Keratinocyte (primary cell): Measurements from ENCODE around the gene DENND5B. TPM values are rescaled to one million over a fixed set of nuclear protein-coding genes. Genes with fewer than 3 reads are reported as not detected.

ENCODE experiments used
- DNase-seq: peaks from one replicate; pipeline ENCODE4 v3.0.0-alpha.2; 2011; ENCODE audit warnings: low read depth, missing footprints, low spot score
- FAIRE-seq: peaks from 2 replicates; lab custom pipeline; 2011; peaks lifted over from hg19 to GRCh38; lab: Jason Lieb, UNC
- H2AFZ ChIP-seq: 2 replicates; pipeline ENCODE4 v1.6.0; 2012; ENCODE audit warnings: low read length, control low read depth, inconsistent platforms; ENCODE audit not compliant: control insufficient read depth
- H3K27ac ChIP-seq: 2 replicates; pipeline ENCODE4 v1.5.1; 2011; ENCODE audit warnings: low read length; ENCODE audit not compliant: control insufficient read depth, insufficient read depth
- H3K27me3 ChIP-seq: 3 replicates; pipeline ENCODE4 v1.6.0; 2011; ENCODE audit warnings: low read length; ENCODE audit not compliant: control insufficient read depth, insufficient read depth; ENCODE audit errors: extremely low read depth
- H3K36me3 ChIP-seq, 2 experiments: 2 replicates in 1 of 2; 3 replicates in 1 of 2; pipeline ENCODE4 v1.5.1; 2011; ENCODE audit warnings: low read length in 2 of 2, mild to moderate bottlenecking in 1 of 2; ENCODE audit not compliant: control insufficient read depth in 2 of 2, insufficient read depth in 2 of 2; ENCODE audit errors: extremely low read depth in 1 of 2
- H3K4me1 ChIP-seq: 3 replicates; pipeline ENCODE4 v1.5.1; 2011; ENCODE audit warnings: low read length; ENCODE audit not compliant: control insufficient read depth, insufficient read depth; ENCODE audit errors: extremely low read depth
- H3K4me2 ChIP-seq: 3 replicates; pipeline ENCODE4 v1.6.0; 2011; ENCODE audit warnings: low read depth, low read length; ENCODE audit not compliant: control insufficient read depth, insufficient read depth; ENCODE audit errors: extremely low read depth
- H3K4me3 ChIP-seq, 3 experiments: fragments of 200-600 bp in 1 of 3; sonication (generic) in 1 of 3; 2 replicates in 2 of 3; 3 replicates in 1 of 3; pipeline ENCODE4 v1.5.1; 2011 to 2016; ENCODE audit warnings: low read length in 3 of 3, mild to moderate bottlenecking in 3 of 3, control low read depth in 2 of 3, inconsistent platforms in 1 of 3, low read depth in 1 of 3, mixed read lengths in 1 of 3, mixed run types in 1 of 3, moderate library complexity in 1 of 3; ENCODE audit not compliant: control insufficient read depth in 2 of 3, insufficient read depth in 2 of 3; ENCODE audit errors: extremely low read depth in 1 of 3
- H3K79me2 ChIP-seq: 2 replicates; pipeline ENCODE4 v1.6.0; 2012; ENCODE audit warnings: low read length; ENCODE audit not compliant: control insufficient read depth, insufficient read depth
- H3K9ac ChIP-seq: 3 replicates; pipeline ENCODE4 v1.6.0; 2011; ENCODE audit warnings: low read length; ENCODE audit not compliant: control insufficient read depth, insufficient read depth; ENCODE audit errors: extremely low read depth
- H3K9me1 ChIP-seq: 3 replicates; pipeline ENCODE4 v1.6.0; 2011; ENCODE audit warnings: low read length; ENCODE audit not compliant: control insufficient read depth, insufficient read depth; ENCODE audit errors: extremely low read depth
- H3K9me3 ChIP-seq: 2 replicates; pipeline ENCODE4 v1.5.1; 2012; ENCODE audit warnings: low read depth, low read length; ENCODE audit not compliant: control insufficient read depth
- H4K20me1 ChIP-seq: 3 replicates; pipeline ENCODE4 v1.6.0; 2011; ENCODE audit warnings: low read length; ENCODE audit not compliant: control insufficient read depth, insufficient read depth; ENCODE audit errors: extremely low read depth
- EZH2 ChIP-seq: IDR thresholded peaks from one replicate; pipeline ENCODE4 v1.6.1; 2012; ENCODE audit warnings: inconsistent platforms, mild to moderate bottlenecking, low read length, moderate library complexity
- dilution Hi-C: fragments of 300-500 bp; cut with MboI; formaldehyde crosslinking; loops from one replicate; pipeline ENCODE4 v1.7.0; 2020; ENCODE audit warnings: low sequenced_read_pairs; ENCODE audit not compliant: extremely low pct_ligation_motif_present
- polyA plus RNA-seq, 5 experiments: library from polyadenylated mRNA; depleted of rRNA in 3 of 5; stranded (reverse) in 3 of 5; stranded (forward) in 1 of 5; unstranded in 1 of 5; fragments of >200 nt; gene quantifications; 1 replicate in 1 of 5; 2 replicates in 3 of 5; 3 replicates in 1 of 5; pipeline versions ENCODE4 v1.2.1 to v1.2.3, GENCODE V29; 2011 to 2012; ENCODE audit warnings: missing spikeins in 2 of 5, low read depth in 1 of 5, low replicate concordance in 1 of 5
- TF ChIP-seq, protein P1 (sequence below), 3 experiments: IDR thresholded peaks in 1 of 3; conservative IDR thresholded peaks in 1 of 3; optimal IDR thresholded peaks in 1 of 3; 2 replicates in 2 of 3; 3 replicates in 1 of 3; pipeline versions ENCODE3 to v1.5.1; 2011; ENCODE audit warnings: low read length in 3 of 3, mild to moderate bottlenecking in 3 of 3, moderate library complexity in 2 of 3, control low read depth in 1 of 3, inconsistent platforms in 1 of 3; ENCODE audit not compliant: insufficient read depth in 2 of 3; ENCODE audit errors: extremely low read depth in 1 of 3

Gene DENND5B
- polyA plus RNA-seq, 1 donor (not counting 4 experiments of a cell fraction or from before 2014, with no cell fraction given): 4.7 TPM

- H3K9me3 ChIP-seq: no peaks in the 10 kb centered on the region
- FAIRE-seq (peak; percentile 89), DNase-seq (no peak)
- peaks cover 9% of the 10 kb centered on the region for H3K4me1 ChIP-seq
- no peak overlapping the region for H3K4me3 ChIP-seq
- no peak overlapping the region for H3K4me2 ChIP-seq
- no peak overlapping the region for H3K27ac ChIP-seq
- H4K20me1 ChIP-seq: no peaks in the 10 kb centered on the region
- no peaks in the 10 kb centered on the region for H3K79me2 ChIP-seq
- no peaks in the 10 kb centered on the region for H3K9me1 ChIP-seq
- no peak overlapping the region for H3K9ac ChIP-seq
- TF ChIP-seq EZH2: no peak
- TF ChIP-seq, protein P1, sequence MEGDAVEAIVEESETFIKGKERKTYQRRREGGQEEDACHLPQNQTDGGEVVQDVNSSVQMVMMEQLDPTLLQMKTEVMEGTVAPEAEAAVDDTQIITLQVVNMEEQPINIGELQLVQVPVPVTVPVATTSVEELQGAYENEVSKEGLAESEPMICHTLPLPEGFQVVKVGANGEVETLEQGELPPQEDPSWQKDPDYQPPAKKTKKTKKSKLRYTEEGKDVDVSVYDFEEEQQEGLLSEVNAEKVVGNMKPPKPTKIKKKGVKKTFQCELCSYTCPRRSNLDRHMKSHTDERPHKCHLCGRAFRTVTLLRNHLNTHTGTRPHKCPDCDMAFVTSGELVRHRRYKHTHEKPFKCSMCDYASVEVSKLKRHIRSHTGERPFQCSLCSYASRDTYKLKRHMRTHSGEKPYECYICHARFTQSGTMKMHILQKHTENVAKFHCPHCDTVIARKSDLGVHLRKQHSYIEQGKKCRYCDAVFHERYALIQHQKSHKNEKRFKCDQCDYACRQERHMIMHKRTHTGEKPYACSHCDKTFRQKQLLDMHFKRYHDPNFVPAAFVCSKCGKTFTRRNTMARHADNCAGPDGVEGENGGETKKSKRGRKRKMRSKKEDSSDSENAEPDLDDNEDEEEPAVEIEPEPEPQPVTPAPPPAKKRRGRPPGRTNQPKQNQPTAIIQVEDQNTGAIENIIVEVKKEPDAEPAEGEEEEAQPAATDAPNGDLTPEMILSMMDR (optimal IDR thresholded peaks at IDR 0.05 in 1 of 3, IDR thresholded peaks at IDR 0.05 in 1 of 3, conservative IDR thresholded peaks at IDR 0.05 in 1 of 3; ENCODE audit: extremely low read depth in 1 of 3, insufficient read depth in 2 of 3, low read length in 3 of 3): no peak
- no peaks in the 10 kb centered on the region for H3K27me3 ChIP-seq
- H2AFZ ChIP-seq: no peak overlapping the region
- H3K36me3 ChIP-seq: no peaks in the 10 kb centered on the region
- dilution Hi-C loops: no loop called here
Observed at GRCh38 chr12:31387466-31387865, 203.5 kb downstream of the DENND5B start.

DNA sequence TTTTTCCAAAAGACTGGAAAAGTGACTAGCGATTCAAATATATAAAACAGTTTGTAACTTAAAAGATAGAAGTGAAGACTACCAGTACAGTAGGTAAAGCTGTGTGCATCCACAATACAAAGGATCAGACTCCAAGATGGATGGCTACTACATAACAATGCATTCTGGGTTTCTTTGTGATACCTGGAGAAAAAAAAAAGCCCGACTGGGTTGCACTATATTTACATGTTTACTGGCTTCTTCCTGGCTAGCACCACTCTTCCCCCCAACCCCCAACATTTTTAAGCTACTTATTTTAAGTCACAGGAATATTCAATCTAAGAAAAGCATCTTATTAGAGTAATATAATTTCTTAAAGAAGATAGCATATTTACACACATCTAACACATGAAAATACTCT lies 203.9 kb downstream of the DENND5B start:
- H4K20me1 ChIP-seq: no peaks in the 10 kb centered on the region
- dilution Hi-C loops: no loop called here
- no peak overlapping the region for H3K27ac ChIP-seq
- no peak for TF ChIP-seq EZH2
- TF ChIP-seq, protein P1 (optimal IDR thresholded peaks at IDR 0.05 in 1 of 3, IDR thresholded peaks at IDR 0.05 in 1 of 3, conservative IDR thresholded peaks at IDR 0.05 in 1 of 3; ENCODE audit: extremely low read depth in 1 of 3, insufficient read depth in 2 of 3, low read length in 3 of 3): no peak
- H3K27me3 ChIP-seq: no peaks in the 10 kb centered on the region
- no peaks in the 10 kb centered on the region for H3K9me3 ChIP-seq
- H3K4me1 ChIP-seq: peaks cover 9% of the 10 kb centered on the region
- H3K4me2 ChIP-seq: no peak overlapping the region
- no peaks in the 10 kb centered on the region for H3K9me1 ChIP-seq
- no peak overlapping the region for H2AFZ ChIP-seq
- no peak overlapping the region for H3K9ac ChIP-seq
- no peak overlapping the region for H3K4me3 ChIP-seq
- FAIRE-seq: no peak
- no peak for DNase-seq
- H3K79me2 ChIP-seq: no peaks in the 10 kb centered on the region
- H3K36me3 ChIP-seq: no peaks in the 10 kb centered on the region
